IPS-11a (cell line): ENCODE data around the gene PRSS53.

Source experiments
- H3K4me3 ChIP-seq: one replicate; pipeline ENCODE4 v1.5.1; 2013; ENCODE audit warnings: low read depth, low read length, control low read depth

The PRSS53 gene

GRCh38 chr16:31080035-31080629 is 8.6 kb downstream of the PRSS53 start:
- no peak overlapping the region for H3K4me3 ChIP-seq

GRCh38 chr16:31079342-31079944 is 9.3 kb downstream of the PRSS53 start:
- H3K4me3 ChIP-seq = no peak overlapping the region

- H3K4me3 ChIP-seq = no peak overlapping the region
Observed at GRCh38 chr16:31078597-31079341, 10.0 kb downstream of the PRSS53 start.

- no peak overlapping the region for H3K4me3 ChIP-seq
Observed at GRCh38 chr16:31077592-31078396, 10.9 kb downstream of the PRSS53 start.

- no peak overlapping the region for H3K4me3 ChIP-seq
Observed at GRCh38 chr16:31077024-31077423, 11.7 kb downstream of the PRSS53 start.

GRCh38 chr16:31076319-31076718 is 12.4 kb downstream of the PRSS53 start:
- H3K4me3 ChIP-seq = no peak overlapping the region

GRCh38 chr16:31074814-31075183 is 13.9 kb downstream of the PRSS53 start:
- H3K4me3 ChIP-seq = peak overlapping the region; percentile 99

GRCh38 chr16:31073970-31074813 is 14.6 kb downstream of the PRSS53 start, which contains the start of the genes ZNF646 and ZNF668:
TSS of gene ZNF646 (plus strand) at chr16:31074422. CDS start at chr16:31076325, 1,903 bp downstream.
TSS of gene ZNF668 (minus strand) at chr16:31074240. CDS start at chr16:31064459, 9,781 bp downstream.
- H3K4me3 ChIP-seq = peak within 1 kb of the TSS; percentile 99

GRCh38 chr16:31073142-31073969 is 15.4 kb downstream of the PRSS53 start:
- H3K4me3 ChIP-seq = peak overlapping the region; percentile 99

- H3K4me3 ChIP-seq = peak overlapping the region; percentile 99
Observed at GRCh38 chr16:31072540-31073141, 16.1 kb downstream of the PRSS53 start.

GRCh38 chr16:31071861-31072260 is 16.9 kb downstream of the PRSS53 start:
- H3K4me3 ChIP-seq = peak overlapping the region; percentile 99

GRCh38 chr16:31067342-31067741 is 21.4 kb downstream of the PRSS53 start:
- no peak overlapping the region for H3K4me3 ChIP-seq

GRCh38 chr16:31064882-31065461 is 23.8 kb downstream of the PRSS53 start:
- H3K4me3 ChIP-seq = no peak overlapping the region

- H3K4me3 ChIP-seq = no peak overlapping the region
Observed at GRCh38 chr16:31063843-31064611, 24.7 kb downstream of the PRSS53 start.

- no peak overlapping the region for H3K4me3 ChIP-seq
Observed at GRCh38 chr16:31063495-31063842, 25.3 kb downstream of the PRSS53 start.

GRCh38 chr16:31061813-31062440 is 26.8 kb downstream of the PRSS53 start:
- H3K4me3 ChIP-seq = no peak overlapping the region

- no peak overlapping the region for H3K4me3 ChIP-seq
Observed at GRCh38 chr16:31061126-31061812, 27.5 kb downstream of the PRSS53 start.
